ENCODE data around the gene MYO16.

- TF ChIP-seq POLR2A (IDR thresholded peaks at IDR 0.05) (no peak), POLR2AphosphoS5 (IDR thresholded peaks at IDR 0.05) (no peak), EP300 (IDR thresholded peaks at IDR 0.05) (no peak)
- TF ChIP-seq, protein P1, sequence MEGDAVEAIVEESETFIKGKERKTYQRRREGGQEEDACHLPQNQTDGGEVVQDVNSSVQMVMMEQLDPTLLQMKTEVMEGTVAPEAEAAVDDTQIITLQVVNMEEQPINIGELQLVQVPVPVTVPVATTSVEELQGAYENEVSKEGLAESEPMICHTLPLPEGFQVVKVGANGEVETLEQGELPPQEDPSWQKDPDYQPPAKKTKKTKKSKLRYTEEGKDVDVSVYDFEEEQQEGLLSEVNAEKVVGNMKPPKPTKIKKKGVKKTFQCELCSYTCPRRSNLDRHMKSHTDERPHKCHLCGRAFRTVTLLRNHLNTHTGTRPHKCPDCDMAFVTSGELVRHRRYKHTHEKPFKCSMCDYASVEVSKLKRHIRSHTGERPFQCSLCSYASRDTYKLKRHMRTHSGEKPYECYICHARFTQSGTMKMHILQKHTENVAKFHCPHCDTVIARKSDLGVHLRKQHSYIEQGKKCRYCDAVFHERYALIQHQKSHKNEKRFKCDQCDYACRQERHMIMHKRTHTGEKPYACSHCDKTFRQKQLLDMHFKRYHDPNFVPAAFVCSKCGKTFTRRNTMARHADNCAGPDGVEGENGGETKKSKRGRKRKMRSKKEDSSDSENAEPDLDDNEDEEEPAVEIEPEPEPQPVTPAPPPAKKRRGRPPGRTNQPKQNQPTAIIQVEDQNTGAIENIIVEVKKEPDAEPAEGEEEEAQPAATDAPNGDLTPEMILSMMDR (IDR thresholded peaks at IDR 0.05), result no peak
Measured at GRCh38 chr13:109148243-109148642, 518.8 kb downstream of the MYO16 start.
